ENCODE measurements around the gene NUMBL.
"Not testable (repeated sequence)": the region's sequence is repeated elsewhere in the genome, so short reads cannot be mapped to it uniquely, and the experiment has no call there.

NUMBL gene

GRCh38 chr19:40667602-40668001 is 22.8 kb downstream of the NUMBL start:
- Mint-ChIP-seq H3K27ac (no peak overlapping the region), H3K4me1 (peaks cover 19% of the 10 kb centered on the region), H3K4me3 (no peak overlapping the region), H3K27me3 (no peaks in the 10 kb centered on the region), H3K36me3 (peaks cover 34% of the 10 kb centered on the region), H3K9me3 (no peaks in the 10 kb centered on the region)
- ATAC-seq, result no peak

- H3K27me3 Mint-ChIP-seq, result no peaks in the 10 kb centered on the region
- no peak overlapping the region for H3K27ac Mint-ChIP-seq
- H3K9me3 Mint-ChIP-seq, result no peaks in the 10 kb centered on the region
- H3K4me1 Mint-ChIP-seq, result peaks cover 26% of the 10 kb centered on the region
- peaks cover 34% of the 10 kb centered on the region for H3K36me3 Mint-ChIP-seq
- no peak for ATAC-seq
- no peak overlapping the region for H3K4me3 Mint-ChIP-seq
Measured at GRCh38 chr19:40666803-40667438, 23.5 kb downstream of the NUMBL start.

- H3K4me1 Mint-ChIP-seq, result peaks cover 22% of the 10 kb centered on the region
- H3K36me3 Mint-ChIP-seq, result peaks cover 13% of the 10 kb centered on the region
- ATAC-seq, result peak; percentile 9
- H3K4me3 Mint-ChIP-seq, result peak overlapping the region; percentile 85
- no peaks in the 10 kb centered on the region for H3K27me3 Mint-ChIP-seq
- peak overlapping the region; percentile 87 for H3K27ac Mint-ChIP-seq
- H3K9me3 Mint-ChIP-seq, result no peaks in the 10 kb centered on the region
Measured at GRCh38 chr19:40663695-40664692, 26.5 kb downstream of the NUMBL start.

- Mint-ChIP-seq H3K9me3 (no peaks in the 10 kb centered on the region), H3K27me3 (no peaks in the 10 kb centered on the region), H3K4me1 (peaks cover 22% of the 10 kb centered on the region), H3K4me3 (peak overlapping the region; percentile 85), H3K27ac (peak overlapping the region; percentile 87), H3K36me3 (peaks cover 11% of the 10 kb centered on the region)
- peak; percentile 97 for ATAC-seq
Measured at GRCh38 chr19:40662925-40663694, 27.3 kb downstream of the NUMBL start.

GRCh38 chr19:40661616-40662015 is 28.8 kb downstream of the NUMBL start:
- no peak overlapping the region for H3K4me3 Mint-ChIP-seq
- no peak overlapping the region for H3K27ac Mint-ChIP-seq
- H3K27me3 Mint-ChIP-seq, result no peaks in the 10 kb centered on the region
- no peak for ATAC-seq
- no peaks in the 10 kb centered on the region for H3K9me3 Mint-ChIP-seq
- peaks cover 1% of the 10 kb centered on the region for H3K36me3 Mint-ChIP-seq
- peaks cover 22% of the 10 kb centered on the region for H3K4me1 Mint-ChIP-seq

GRCh38 chr19:40659566-40659965 is 30.9 kb downstream of the NUMBL start:
- peaks cover 22% of the 10 kb centered on the region for H3K4me1 Mint-ChIP-seq
- H3K27me3 Mint-ChIP-seq, result no peaks in the 10 kb centered on the region
- H3K36me3 Mint-ChIP-seq, result no peaks in the 10 kb centered on the region
- no peak overlapping the region for H3K4me3 Mint-ChIP-seq
- H3K9me3 Mint-ChIP-seq, result no peaks in the 10 kb centered on the region
- no peak overlapping the region for H3K27ac Mint-ChIP-seq
- no peak for ATAC-seq

GRCh38 chr19:40659116-40659515 is 31.3 kb downstream of the NUMBL start:
- H3K27ac Mint-ChIP-seq, result no peak overlapping the region
- no peaks in the 10 kb centered on the region for H3K27me3 Mint-ChIP-seq
- no peaks in the 10 kb centered on the region for H3K9me3 Mint-ChIP-seq
- H3K4me1 Mint-ChIP-seq, result peaks cover 22% of the 10 kb centered on the region
- H3K4me3 Mint-ChIP-seq, result no peak overlapping the region
- no peak for ATAC-seq
- H3K36me3 Mint-ChIP-seq, result no peaks in the 10 kb centered on the region

GRCh38 chr19:40658031-40658430 is 32.4 kb downstream of the NUMBL start:
- H3K4me1 Mint-ChIP-seq, result peaks cover 11% of the 10 kb centered on the region
- no peak overlapping the region for H3K27ac Mint-ChIP-seq
- H3K27me3 Mint-ChIP-seq, result no peaks in the 10 kb centered on the region
- no peaks in the 10 kb centered on the region for H3K36me3 Mint-ChIP-seq
- H3K4me3 Mint-ChIP-seq, result no peak overlapping the region
- ATAC-seq, result no peak
- H3K9me3 Mint-ChIP-seq, result no peaks in the 10 kb centered on the region

GRCh38 chr19:40655684-40656083 is 34.8 kb downstream of the NUMBL start:
- H3K27me3 Mint-ChIP-seq, ATAC-seq, H3K27ac Mint-ChIP-seq, H3K4me3 Mint-ChIP-seq, H3K9me3 Mint-ChIP-seq, H3K36me3 Mint-ChIP-seq: not testable (repeated sequence)
- H3K4me1 Mint-ChIP-seq, result peaks cover 11% of the 10 kb centered on the region

GRCh38 chr19:40652303-40652702 is 38.1 kb downstream of the NUMBL start:
- H3K4me3 Mint-ChIP-seq, H3K9me3 Mint-ChIP-seq, H3K36me3 Mint-ChIP-seq, H3K27me3 Mint-ChIP-seq, H3K27ac Mint-ChIP-seq: not testable (repeated sequence)
- H3K4me1 Mint-ChIP-seq, result peaks cover 11% of the 10 kb centered on the region
- peak; percentile 58 for ATAC-seq

- no peaks in the 10 kb centered on the region for H3K36me3 Mint-ChIP-seq
- H3K4me3 Mint-ChIP-seq, result no peak overlapping the region
- peaks cover 14% of the 10 kb centered on the region for H3K4me1 Mint-ChIP-seq
- ATAC-seq, result no peak
- H3K27me3 Mint-ChIP-seq, result peaks cover 13% of the 10 kb centered on the region
- no peaks in the 10 kb centered on the region for H3K9me3 Mint-ChIP-seq
- H3K27ac Mint-ChIP-seq, result no peak overlapping the region
Measured at GRCh38 chr19:40650749-40651305, 39.6 kb downstream of the NUMBL start.

- Mint-ChIP-seq H3K27me3 (peaks cover 17% of the 10 kb centered on the region), H3K4me1 (peaks cover 16% of the 10 kb centered on the region)
- not testable (repeated sequence) for H3K9me3 Mint-ChIP-seq, H3K27ac Mint-ChIP-seq, H3K4me3 Mint-ChIP-seq, H3K36me3 Mint-ChIP-seq, ATAC-seq
Measured at GRCh38 chr19:40649903-40650675, 40.4 kb downstream of the NUMBL start.

- H3K36me3 Mint-ChIP-seq, result no peaks in the 10 kb centered on the region
- H3K27ac Mint-ChIP-seq, result no peak overlapping the region
- ATAC-seq, result no peak
- H3K4me1 Mint-ChIP-seq, result peaks cover 12% of the 10 kb centered on the region
- no peak overlapping the region for H3K4me3 Mint-ChIP-seq
- H3K9me3 Mint-ChIP-seq, result no peaks in the 10 kb centered on the region
- H3K27me3 Mint-ChIP-seq, result peaks cover 25% of the 10 kb centered on the region
Measured at GRCh38 chr19:40646743-40647254, 43.7 kb downstream of the NUMBL start.

- Mint-ChIP-seq H3K27ac (peak overlapping the region; percentile 35), H3K4me3 (no peak overlapping the region), H3K36me3 (no peaks in the 10 kb centered on the region), H3K27me3 (peaks cover 40% of the 10 kb centered on the region), H3K4me1 (peaks cover 18% of the 10 kb centered on the region), H3K9me3 (no peaks in the 10 kb centered on the region)
- ATAC-seq, result no peak
Measured at GRCh38 chr19:40642757-40643305, 47.6 kb downstream of the NUMBL start.
